ENCODE measurements around the gene COX7A2. TPM values are rescaled to one million over a fixed set of nuclear protein-coding genes. Genes with fewer than 3 reads are reported as not detected.

Gene COX7A2
- polyA plus RNA-seq, 1 donor (not counting 4 experiments of a cell fraction or from before 2014, with no cell fraction given): 474 TPM

GRCh38 chr6:75287424-75287823 lies 43.8 kb upstream of the COX7A2 start:
- Histone ChIP-seq H3K79me2 (ENCODE audit: control insufficient read depth, insufficient read depth, low read length) (peaks cover 21% of the 10 kb centered on the region), H3K4me1 (ENCODE audit: control insufficient read depth, extremely low read depth, insufficient read depth, low read length) (peaks cover 14% of the 10 kb centered on the region), H3K36me3 (ENCODE audit: control insufficient read depth in 2 of 2, extremely low read depth in 1 of 2, insufficient read depth in 2 of 2, low read length in 2 of 2) (no peaks in the 10 kb centered on the region), H3K9me3 (ENCODE audit: control insufficient read depth, low read depth, low read length) (no peaks in the 10 kb centered on the region), H3K9me1 (ENCODE audit: control insufficient read depth, extremely low read depth, insufficient read depth, low read length) (no peaks in the 10 kb centered on the region), H2AFZ (ENCODE audit: control insufficient read depth, low read length) (no peak overlapping the region), H3K9ac (ENCODE audit: control insufficient read depth, extremely low read depth, insufficient read depth, low read length) (no peak overlapping the region), H3K4me3 (ENCODE audit: control insufficient read depth in 2 of 3, extremely low read depth in 1 of 3, insufficient read depth in 2 of 3, low read depth in 1 of 3, low read length in 3 of 3) (no peak overlapping the region), H3K27me3 (ENCODE audit: control insufficient read depth, extremely low read depth, insufficient read depth, low read length) (no peaks in the 10 kb centered on the region), H4K20me1 (ENCODE audit: control insufficient read depth, extremely low read depth, insufficient read depth, low read length) (no peaks in the 10 kb centered on the region), H3K27ac (ENCODE audit: control insufficient read depth, insufficient read depth, low read length) (no peak overlapping the region), H3K4me2 (ENCODE audit: control insufficient read depth, extremely low read depth, insufficient read depth, low read depth, low read length) (no peak overlapping the region)
- dilution Hi-C loops (cut with MboI; ENCODE audit: extremely low pct_ligation_motif_present, low sequenced_read_pairs): no loop called here
- no peak for TF ChIP-seq CTCF (optimal IDR thresholded peaks at IDR 0.05 in 1 of 3, IDR thresholded peaks at IDR 0.05 in 1 of 3, conservative IDR thresholded peaks at IDR 0.05 in 1 of 3; ENCODE audit: extremely low read depth in 1 of 3, insufficient read depth in 2 of 3, low read length in 3 of 3)
- TF ChIP-seq EZH2 (IDR thresholded peaks at IDR 0.05; ENCODE audit: low read length): no peak
- DNase-seq (ENCODE audit: low read depth, low spot score) (no peak), FAIRE-seq (no peak)

GRCh38 chr6:75286955-75287354 lies 43.4 kb upstream of the COX7A2 start:
- DNase-seq (ENCODE audit: low read depth, low spot score): no peak
- dilution Hi-C loops (cut with MboI; ENCODE audit: extremely low pct_ligation_motif_present, low sequenced_read_pairs): no loop called here
- no peaks in the 10 kb centered on the region for H3K9me3 ChIP-seq (ENCODE audit: control insufficient read depth, low read depth, low read length)
- no peaks in the 10 kb centered on the region for H3K36me3 ChIP-seq (ENCODE audit: control insufficient read depth in 2 of 2, extremely low read depth in 1 of 2, insufficient read depth in 2 of 2, low read length in 2 of 2)
- no peaks in the 10 kb centered on the region for H4K20me1 ChIP-seq (ENCODE audit: control insufficient read depth, extremely low read depth, insufficient read depth, low read length)
- H3K27me3 ChIP-seq (ENCODE audit: control insufficient read depth, extremely low read depth, insufficient read depth, low read length): no peaks in the 10 kb centered on the region
- no peak overlapping the region for H3K4me3 ChIP-seq (ENCODE audit: control insufficient read depth in 2 of 3, extremely low read depth in 1 of 3, insufficient read depth in 2 of 3, low read depth in 1 of 3, low read length in 3 of 3)
- no peak overlapping the region for H3K9ac ChIP-seq (ENCODE audit: control insufficient read depth, extremely low read depth, insufficient read depth, low read length)
- no peak for TF ChIP-seq CTCF (optimal IDR thresholded peaks at IDR 0.05 in 1 of 3, IDR thresholded peaks at IDR 0.05 in 1 of 3, conservative IDR thresholded peaks at IDR 0.05 in 1 of 3; ENCODE audit: extremely low read depth in 1 of 3, insufficient read depth in 2 of 3, low read length in 3 of 3)
- TF ChIP-seq EZH2 (IDR thresholded peaks at IDR 0.05; ENCODE audit: low read length): no peak
- peaks cover 16% of the 10 kb centered on the region for H3K4me1 ChIP-seq (ENCODE audit: control insufficient read depth, extremely low read depth, insufficient read depth, low read length)
- no peaks in the 10 kb centered on the region for H3K9me1 ChIP-seq (ENCODE audit: control insufficient read depth, extremely low read depth, insufficient read depth, low read length)
- no peak overlapping the region for H3K27ac ChIP-seq (ENCODE audit: control insufficient read depth, insufficient read depth, low read length)
- H3K79me2 ChIP-seq (ENCODE audit: control insufficient read depth, insufficient read depth, low read length): peaks cover 25% of the 10 kb centered on the region
- no peak for FAIRE-seq
- no peak overlapping the region for H2AFZ ChIP-seq (ENCODE audit: control insufficient read depth, low read length)
- H3K4me2 ChIP-seq (ENCODE audit: control insufficient read depth, extremely low read depth, insufficient read depth, low read depth, low read length): no peak overlapping the region

All from keratinocyte (primary cell).